NCI-H2196 (cell line): ENCODE results near the gene BAHCC1.
"Not testable (repeated sequence)": the region's sequence is repeated elsewhere in the genome, so short reads cannot be mapped to it uniquely, and the experiment has no call there.

Experiments
- DNase-seq: peaks from one replicate; lab custom pipeline; 2025; ENCODE audit not compliant: unreplicated experiment; lab: John Stamatoyannopoulos, UW

The BAHCC1 gene

GRCh38 chr17:81411305-81411704, 16.0 kb downstream of the BAHCC1 start:
- no peak for DNase-seq

GRCh38 chr17:81412490-81413093, 17.3 kb downstream of the BAHCC1 start:
- DNase-seq: no peak

- no peak for DNase-seq
Observed at GRCh38 chr17:81413497-81414135, 18.4 kb downstream of the BAHCC1 start.

GRCh38 chr17:81414756-81415516, 19.7 kb downstream of the BAHCC1 start:
- no peak for DNase-seq

- DNase-seq: no peak
Observed at GRCh38 chr17:81415681-81416080, 20.4 kb downstream of the BAHCC1 start.

GRCh38 chr17:81416612-81417011, 21.4 kb downstream of the BAHCC1 start:
- peak; percentile 94 for DNase-seq

GRCh38 chr17:81417049-81417878, 22.0 kb downstream of the BAHCC1 start:
- no peak for DNase-seq

- DNase-seq: no peak
Observed at GRCh38 chr17:81417879-81418709, 22.8 kb downstream of the BAHCC1 start.

- DNase-seq: no peak
Observed at GRCh38 chr17:81418710-81419318, 23.6 kb downstream of the BAHCC1 start.

- DNase-seq: no peak
Observed at GRCh38 chr17:81419319-81419885, 24.1 kb downstream of the BAHCC1 start.

GRCh38 chr17:81419886-81420768, 24.9 kb downstream of the BAHCC1 start:
- no peak for DNase-seq

- DNase-seq: peak; percentile 68
Observed at GRCh38 chr17:81420769-81421462, 25.7 kb downstream of the BAHCC1 start.

- no peak for DNase-seq
Observed at GRCh38 chr17:81422776-81423697, 27.8 kb downstream of the BAHCC1 start.

GRCh38 chr17:81423698-81424071, 28.4 kb downstream of the BAHCC1 start:
- no peak for DNase-seq

GRCh38 chr17:81424151-81425017, 29.1 kb downstream of the BAHCC1 start:
- no peak for DNase-seq

GRCh38 chr17:81425041-81425440, 29.8 kb downstream of the BAHCC1 start:
- DNase-seq: not testable (repeated sequence)
